ENCODE data around the gene RUNDC3A. TPM values are rescaled to one million over a fixed set of nuclear protein-coding genes. Genes with fewer than 3 reads are reported as not detected.

The RUNDC3A gene
- total RNA-seq, 1 donor from 2014 or later = 0.41 TPM

DNA sequence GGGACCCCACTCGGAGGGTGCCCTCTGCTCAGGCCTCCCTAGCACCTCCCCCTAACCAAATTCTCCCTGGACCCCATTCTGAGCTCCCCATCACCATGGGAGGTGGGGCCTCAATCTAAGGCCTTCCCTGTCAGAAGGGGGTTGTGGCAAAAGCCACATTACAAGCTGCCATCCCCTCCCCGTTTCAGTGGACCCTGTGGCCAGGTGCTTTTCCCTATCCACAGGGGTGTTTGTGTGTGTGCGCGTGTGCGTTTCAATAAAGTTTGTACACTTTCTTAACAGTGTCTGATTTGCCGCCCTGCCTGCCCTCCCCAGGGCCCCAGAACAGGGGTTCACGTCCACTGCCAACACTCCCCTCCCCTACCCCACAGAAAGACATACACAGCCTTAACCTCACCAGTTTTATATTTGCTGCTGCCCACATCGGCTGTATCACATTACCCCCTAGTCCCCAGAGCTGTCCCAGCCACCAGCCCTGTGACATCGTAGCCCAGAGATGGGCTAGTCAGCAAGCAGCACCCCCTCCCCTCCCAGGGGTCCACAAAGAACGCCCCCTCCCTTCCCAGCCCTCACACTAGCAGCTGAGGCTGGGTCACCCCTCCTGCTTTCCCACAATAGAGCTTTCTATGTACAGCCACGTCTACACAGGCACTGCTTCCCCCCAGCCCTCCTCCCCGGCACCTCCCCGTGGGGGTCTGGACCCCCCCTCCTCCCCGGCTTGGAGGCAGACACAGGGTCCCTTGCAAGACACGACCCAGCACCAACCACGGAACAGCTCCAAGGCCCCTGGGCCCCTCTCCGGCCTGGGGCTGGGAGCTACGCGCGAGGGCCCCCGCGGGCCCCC lies 44.6 kb downstream of the RUNDC3A start:
- H3K4me3 ChIP-seq = peak overlapping the region; percentile 62
- H3K27ac ChIP-seq (replicated peaks) = no peak overlapping the region
- no peaks in the 10 kb centered on the region for H3K9me3 ChIP-seq (replicated peaks)
- DNase-seq = no peak
- intact Hi-C loops (cut with micrococcal nuclease) = no loop called here
- H3K27me3 ChIP-seq (ENCODE audit: low read depth) = no peaks in the 10 kb centered on the region
- H3K36me3 ChIP-seq = peaks cover 38% of the 10 kb centered on the region
- TF ChIP-seq, protein P1, sequence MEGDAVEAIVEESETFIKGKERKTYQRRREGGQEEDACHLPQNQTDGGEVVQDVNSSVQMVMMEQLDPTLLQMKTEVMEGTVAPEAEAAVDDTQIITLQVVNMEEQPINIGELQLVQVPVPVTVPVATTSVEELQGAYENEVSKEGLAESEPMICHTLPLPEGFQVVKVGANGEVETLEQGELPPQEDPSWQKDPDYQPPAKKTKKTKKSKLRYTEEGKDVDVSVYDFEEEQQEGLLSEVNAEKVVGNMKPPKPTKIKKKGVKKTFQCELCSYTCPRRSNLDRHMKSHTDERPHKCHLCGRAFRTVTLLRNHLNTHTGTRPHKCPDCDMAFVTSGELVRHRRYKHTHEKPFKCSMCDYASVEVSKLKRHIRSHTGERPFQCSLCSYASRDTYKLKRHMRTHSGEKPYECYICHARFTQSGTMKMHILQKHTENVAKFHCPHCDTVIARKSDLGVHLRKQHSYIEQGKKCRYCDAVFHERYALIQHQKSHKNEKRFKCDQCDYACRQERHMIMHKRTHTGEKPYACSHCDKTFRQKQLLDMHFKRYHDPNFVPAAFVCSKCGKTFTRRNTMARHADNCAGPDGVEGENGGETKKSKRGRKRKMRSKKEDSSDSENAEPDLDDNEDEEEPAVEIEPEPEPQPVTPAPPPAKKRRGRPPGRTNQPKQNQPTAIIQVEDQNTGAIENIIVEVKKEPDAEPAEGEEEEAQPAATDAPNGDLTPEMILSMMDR (IDR thresholded peaks at IDR 0.05; ENCODE audit: borderline replicate concordance) = no peak
- H3K4me1 ChIP-seq = no peaks in the 10 kb centered on the region

- peak overlapping the region; percentile 62 for H3K4me3 ChIP-seq
- TF ChIP-seq, protein P1 (IDR thresholded peaks at IDR 0.05; ENCODE audit: borderline replicate concordance) = no peak
- no peaks in the 10 kb centered on the region for H3K9me3 ChIP-seq (replicated peaks)
- intact Hi-C loops (cut with micrococcal nuclease) = no loop called here
- H3K27ac ChIP-seq (replicated peaks) = peak overlapping the region; percentile 46
- peak; percentile 48 for DNase-seq
- H3K27me3 ChIP-seq (ENCODE audit: low read depth) = no peaks in the 10 kb centered on the region
- peaks cover 38% of the 10 kb centered on the region for H3K36me3 ChIP-seq
- H3K4me1 ChIP-seq = no peaks in the 10 kb centered on the region
These were observed 45.4 kb downstream of the RUNDC3A start for GRCh38 chr17:44353672-44354331.

DNA sequence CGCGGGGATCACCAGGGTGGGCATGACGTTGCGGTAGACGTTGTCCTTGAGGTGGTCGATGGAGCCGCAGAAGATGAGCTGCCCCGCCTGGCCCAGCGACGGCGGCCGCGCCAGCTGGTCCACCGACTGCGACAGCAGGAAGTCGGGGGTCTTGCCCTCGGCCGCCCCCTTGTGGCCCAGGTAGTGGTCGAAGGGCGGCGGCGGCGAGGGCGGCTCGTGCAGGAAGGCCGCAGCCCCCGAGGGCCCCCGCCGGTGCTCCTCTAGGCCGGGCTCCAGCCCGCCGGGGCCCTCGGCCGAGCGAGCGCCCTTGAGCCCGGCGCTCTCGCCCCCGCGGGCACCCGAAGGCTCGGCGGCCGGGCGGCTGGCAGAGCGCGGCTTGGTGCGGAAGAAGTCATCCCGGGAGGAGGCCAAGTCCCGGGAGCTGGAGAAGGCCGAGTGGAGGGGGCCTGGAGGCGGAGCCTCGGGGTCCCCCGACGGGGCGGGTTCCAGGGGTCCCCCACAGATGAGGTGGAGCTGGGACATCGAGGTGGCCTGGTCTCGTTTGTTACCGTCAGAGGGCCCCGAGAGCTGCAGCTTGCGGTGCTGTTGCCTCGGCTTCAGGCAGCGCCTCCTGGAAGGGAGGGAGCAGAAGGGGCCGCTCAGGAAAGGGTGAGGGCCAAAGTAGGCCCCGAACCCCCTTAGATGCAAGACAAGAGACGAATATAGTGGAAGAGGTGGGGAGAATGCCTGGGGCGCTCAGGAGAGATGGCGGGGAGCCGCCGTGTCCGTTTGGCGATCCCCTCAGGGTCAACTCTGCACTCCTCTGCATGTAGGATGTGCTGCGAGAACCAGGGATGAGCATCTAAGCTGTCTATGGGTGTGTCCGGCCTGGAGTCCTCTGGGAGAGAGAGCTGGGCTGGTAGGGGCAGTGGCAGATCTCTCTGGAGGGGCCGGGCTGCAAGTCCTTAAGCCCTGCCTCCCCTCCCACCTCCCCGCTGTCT lies 46.5 kb downstream of the RUNDC3A start:
- DNase-seq = peak; percentile 60
- Histone ChIP-seq H3K9me3 (replicated peaks) (no peaks in the 10 kb centered on the region), H3K4me3 (peak overlapping the region; percentile 62), H3K4me1 (no peaks in the 10 kb centered on the region), H3K27me3 (ENCODE audit: low read depth) (no peaks in the 10 kb centered on the region), H3K36me3 (peaks cover 29% of the 10 kb centered on the region), H3K27ac (replicated peaks) (no peak overlapping the region)
- TF ChIP-seq, protein P1 (IDR thresholded peaks at IDR 0.05; ENCODE audit: borderline replicate concordance) = peak; percentile 55
- intact Hi-C loops (cut with micrococcal nuclease) = no loop called here

GRCh38 chr17:44355642-44356099 lies 47.3 kb downstream of the RUNDC3A start:
- TF ChIP-seq, protein P1 (IDR thresholded peaks at IDR 0.05; ENCODE audit: borderline replicate concordance) = no peak
- no peaks in the 10 kb centered on the region for H3K9me3 ChIP-seq (replicated peaks)
- H3K27ac ChIP-seq (replicated peaks) = no peak overlapping the region
- intact Hi-C loops (cut with micrococcal nuclease) = no loop called here
- no peaks in the 10 kb centered on the region for H3K4me1 ChIP-seq
- peaks cover 23% of the 10 kb centered on the region for H3K36me3 ChIP-seq
- no peak overlapping the region for H3K4me3 ChIP-seq
- DNase-seq = no peak
- H3K27me3 ChIP-seq (ENCODE audit: low read depth) = no peaks in the 10 kb centered on the region

GRCh38 chr17:44356241-44356640 lies 47.8 kb downstream of the RUNDC3A start:
- peaks cover 18% of the 10 kb centered on the region for H3K36me3 ChIP-seq
- no peak overlapping the region for H3K27ac ChIP-seq (replicated peaks)
- intact Hi-C loops (cut with micrococcal nuclease) = no loop called here
- no peaks in the 10 kb centered on the region for H3K9me3 ChIP-seq (replicated peaks)
- no peak overlapping the region for H3K4me3 ChIP-seq
- no peak for DNase-seq
- no peaks in the 10 kb centered on the region for H3K27me3 ChIP-seq (ENCODE audit: low read depth)
- H3K4me1 ChIP-seq = peaks cover 5% of the 10 kb centered on the region
- TF ChIP-seq, protein P1 (IDR thresholded peaks at IDR 0.05; ENCODE audit: borderline replicate concordance) = no peak
